Activated CD4-positive, alpha-beta T cell treated with anti-CD3 and anti-CD28 coated beads for 24 hours (primary cell): Measurements from ENCODE around the gene CRYM.
"Not testable (repeated sequence)": the region's sequence is repeated elsewhere in the genome, so short reads cannot be mapped to it uniquely, and the experiment has no call there.

ENCODE experiments used
- DNase-seq, 2 donors: peaks; one replicate each; pipeline ENCODE4 v3.0.0-alpha.2; 2020; ENCODE audit warnings: low read depth in 2 of 2

CRYM gene

DNA sequence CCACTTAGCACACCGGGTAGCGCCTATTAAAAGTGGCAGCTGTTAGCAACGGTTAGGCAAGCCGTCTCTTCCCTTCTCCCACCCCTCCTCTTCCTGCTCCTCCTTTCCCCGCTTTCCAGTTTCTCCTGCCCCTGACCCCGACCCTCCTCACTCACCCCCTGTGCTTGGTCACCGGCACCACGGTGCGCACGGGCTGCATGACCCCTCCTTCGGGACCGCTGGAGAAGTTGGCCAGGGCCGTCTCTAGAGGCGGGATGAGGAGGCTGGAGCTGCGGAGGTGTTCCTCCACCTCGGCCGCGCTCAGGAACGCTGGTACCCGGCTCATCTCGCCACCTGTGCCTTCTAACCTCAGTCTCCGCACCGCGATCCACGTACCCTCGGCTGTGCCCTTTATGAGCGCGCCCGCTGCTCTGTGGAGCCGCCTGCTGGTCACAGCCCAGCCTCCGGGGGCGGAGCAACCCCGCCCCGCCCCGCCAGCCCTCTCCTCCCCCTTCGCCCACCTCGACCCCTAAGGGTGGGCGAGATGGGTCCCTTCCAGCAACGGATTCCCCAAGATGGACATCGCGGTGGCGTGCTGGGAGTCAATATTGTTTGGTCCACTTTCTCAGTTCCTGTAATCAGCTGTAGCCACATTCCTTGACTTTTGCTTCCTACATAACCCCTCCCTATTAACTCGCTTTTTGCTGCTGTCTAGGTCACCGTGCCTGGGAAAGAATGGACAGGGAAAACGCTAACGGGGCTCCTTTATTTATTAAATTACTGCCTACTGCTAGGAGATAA, at the start of gene CRYM:
TSS of gene CRYM (minus strand) at position 364 of the 780 bp plus-strand sequence. CDS start at position 325, 39 bp downstream.
- peak; percentile 31 to 42 for DNase-seq

DNA sequence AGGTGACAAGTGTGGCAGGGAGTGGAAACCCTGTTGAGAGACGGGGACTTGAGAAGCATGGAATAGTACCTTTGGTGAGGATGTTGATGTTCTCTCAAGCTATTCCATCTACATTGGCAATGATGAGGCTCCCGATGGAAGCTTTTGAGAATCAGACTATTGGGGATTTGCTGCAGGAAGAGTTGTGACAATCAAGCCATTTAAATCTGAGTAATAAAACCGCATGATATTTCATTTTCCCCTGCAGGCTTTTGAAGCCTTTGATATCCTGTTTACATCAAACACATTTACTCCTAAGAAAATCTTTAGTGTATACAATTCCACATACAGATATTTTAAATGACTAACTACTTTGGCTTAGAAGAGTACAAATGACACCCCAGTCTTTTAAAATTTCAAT, 49.0 kb upstream of the CRYM start:
- DNase-seq = no peak

DNA sequence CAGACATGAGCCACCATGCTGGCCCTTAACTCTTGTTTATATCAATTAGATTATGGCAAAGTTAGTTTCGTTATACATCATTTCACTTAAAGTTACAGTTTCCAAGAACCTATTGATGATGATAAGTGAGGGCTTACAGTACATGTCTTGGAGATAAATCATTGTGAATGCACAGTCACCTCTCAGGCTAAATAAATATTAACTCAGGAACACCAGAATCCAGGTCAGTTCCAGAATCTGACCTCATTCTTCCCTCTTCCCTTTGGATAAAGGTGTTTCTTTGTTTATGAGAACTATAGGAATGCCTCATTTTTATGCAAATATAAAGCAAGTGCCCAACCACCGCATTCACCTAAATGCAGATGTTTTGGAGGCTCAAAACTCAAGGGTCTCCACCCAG, 48.4 kb upstream of the CRYM start:
- no peak for DNase-seq

DNA sequence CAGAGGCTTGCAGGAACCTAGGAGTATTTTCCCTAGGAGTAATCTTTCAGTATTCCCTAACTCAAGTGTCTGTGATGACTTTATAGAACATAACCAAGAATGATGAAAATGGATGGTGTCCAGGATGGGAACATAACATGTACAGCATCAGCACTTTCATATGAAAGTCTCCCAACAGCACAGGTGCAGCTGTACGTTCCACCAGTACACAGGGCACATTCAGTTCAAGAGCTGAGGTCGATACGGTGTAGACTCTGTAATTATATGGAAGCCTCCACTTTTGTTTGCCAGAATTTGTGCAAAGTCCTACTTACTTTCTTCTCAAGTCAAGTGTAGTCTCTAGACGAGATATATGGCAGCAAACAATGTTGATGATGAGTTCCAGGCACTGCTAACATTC, 46.2 kb upstream of the CRYM start:
- no peak for DNase-seq

DNA sequence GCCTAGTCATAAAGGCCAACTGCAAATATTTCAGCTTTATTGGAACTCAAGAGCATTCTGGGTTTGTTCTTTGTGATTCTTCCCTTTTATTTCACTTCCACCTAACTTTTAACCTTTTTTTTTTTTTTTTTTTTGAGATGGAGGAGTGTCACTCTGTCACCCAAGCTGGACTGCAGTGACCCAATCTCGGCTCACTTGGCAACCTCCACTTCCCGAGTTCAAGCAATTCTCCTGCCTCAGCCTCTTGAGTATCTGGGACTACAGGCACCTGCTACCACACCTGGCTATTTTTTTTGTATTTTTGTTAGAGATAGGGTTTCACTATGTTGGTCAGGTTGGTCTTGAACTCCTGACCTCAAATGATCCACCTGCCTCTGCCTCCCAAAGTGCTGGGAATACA, 44.2 kb upstream of the CRYM start:
- not testable (repeated sequence) for DNase-seq

DNA sequence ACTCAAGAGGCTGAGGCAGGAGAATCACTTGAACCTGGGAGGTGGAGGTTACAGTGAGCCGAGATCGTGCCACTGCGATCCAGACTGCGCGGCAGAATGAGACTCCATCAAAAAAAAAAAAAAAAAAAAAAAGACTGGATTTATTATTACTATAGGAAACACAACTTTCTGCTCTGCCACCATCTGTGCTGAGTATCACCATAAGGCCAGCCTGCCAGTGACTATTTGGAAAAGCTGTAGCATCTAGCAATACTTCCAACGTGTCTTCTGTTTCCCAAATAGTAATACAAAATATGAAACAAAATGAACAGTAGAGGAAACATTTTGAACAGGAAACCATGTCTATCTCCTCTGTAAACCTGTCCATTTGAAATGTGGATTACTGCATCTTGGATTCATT, 43.6 kb upstream of the CRYM start:
- DNase-seq = no peak

DNA sequence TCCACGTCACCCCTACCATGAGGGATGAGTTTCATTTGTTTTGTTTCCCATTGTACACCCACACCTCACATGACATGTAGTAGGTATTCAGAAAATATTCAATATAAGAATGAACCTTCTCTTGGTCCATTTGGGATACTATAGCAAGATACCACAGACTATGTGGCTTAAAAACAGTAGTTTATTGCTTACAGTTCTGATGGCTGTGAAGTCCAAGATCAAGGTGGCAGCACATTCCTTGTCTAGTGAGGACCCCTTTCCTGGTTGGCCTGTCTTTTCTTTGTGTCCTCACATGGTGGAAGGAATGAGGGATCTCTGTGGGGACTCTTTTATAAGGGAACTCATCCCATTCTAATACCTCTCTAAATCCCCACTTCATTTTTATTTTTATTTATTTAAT, 36.2 kb upstream of the CRYM start:
- DNase-seq = no peak

DNA sequence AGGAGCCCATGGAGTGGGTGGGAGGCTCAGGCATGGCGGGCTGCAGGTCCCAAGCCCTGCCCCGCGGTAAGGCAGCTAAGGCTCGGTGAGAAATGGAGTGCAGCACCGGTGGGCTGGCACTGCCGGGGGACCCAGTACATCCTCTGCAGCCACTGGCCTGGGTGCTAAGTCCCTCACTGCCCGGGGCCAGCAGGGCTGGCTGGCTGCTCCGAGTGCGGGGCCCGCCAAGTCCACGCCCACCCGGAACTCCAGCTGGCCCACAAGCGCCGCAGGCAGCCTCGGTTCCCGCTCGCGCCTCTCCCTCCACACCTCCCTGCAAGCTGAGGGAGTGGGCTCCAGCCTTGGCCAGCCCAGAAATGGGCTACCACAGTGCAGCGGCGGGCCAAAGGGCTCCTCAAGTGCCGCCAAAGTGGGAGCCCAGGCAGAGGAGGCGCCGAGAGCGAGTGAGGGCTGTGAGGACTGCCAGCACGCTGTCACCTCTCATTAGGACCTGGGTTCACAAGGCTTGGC, 34.8 kb upstream of the CRYM start:
- DNase-seq = not testable (repeated sequence)

DNA sequence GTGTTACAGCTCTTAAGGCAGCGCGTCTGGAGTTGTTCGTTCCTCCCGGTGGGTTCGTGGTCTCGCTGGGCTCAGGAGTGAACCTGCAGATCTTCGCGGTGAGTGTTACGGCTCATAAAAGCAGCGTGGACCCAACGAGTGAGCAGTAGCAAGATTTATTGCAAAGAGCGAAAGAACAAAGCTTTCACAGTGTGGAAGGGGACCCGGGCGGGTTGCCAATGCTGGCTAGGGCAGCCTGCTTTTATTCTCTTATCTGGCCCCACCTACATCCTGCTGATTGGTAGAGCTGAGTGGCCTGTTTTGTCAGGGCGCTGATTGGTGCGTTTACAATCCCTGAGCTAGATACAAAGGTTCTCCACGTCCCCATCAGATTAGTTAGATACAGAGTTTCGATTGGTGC, 34.0 kb upstream of the CRYM start:
- not testable (repeated sequence) for DNase-seq

DNA sequence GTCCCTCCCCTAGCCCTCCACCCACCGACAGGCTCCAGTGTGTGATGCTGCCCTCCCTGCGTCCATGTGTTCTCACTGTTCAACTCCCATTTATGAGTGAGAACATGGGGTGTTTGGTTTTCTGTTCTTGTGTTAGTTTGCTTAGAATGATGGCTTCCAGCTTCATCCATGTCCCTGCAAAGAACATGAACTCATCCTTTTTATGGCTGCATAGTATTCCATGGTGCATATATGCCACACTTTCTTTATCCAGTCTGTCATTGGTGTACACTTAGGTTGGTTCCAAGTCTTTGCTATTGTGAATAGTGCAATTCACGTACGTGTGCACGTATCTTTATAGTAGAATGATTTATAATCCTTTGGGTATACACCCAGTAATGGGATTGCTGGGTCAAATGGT, 28.6 kb upstream of the CRYM start:
- DNase-seq = not testable (repeated sequence)

DNA sequence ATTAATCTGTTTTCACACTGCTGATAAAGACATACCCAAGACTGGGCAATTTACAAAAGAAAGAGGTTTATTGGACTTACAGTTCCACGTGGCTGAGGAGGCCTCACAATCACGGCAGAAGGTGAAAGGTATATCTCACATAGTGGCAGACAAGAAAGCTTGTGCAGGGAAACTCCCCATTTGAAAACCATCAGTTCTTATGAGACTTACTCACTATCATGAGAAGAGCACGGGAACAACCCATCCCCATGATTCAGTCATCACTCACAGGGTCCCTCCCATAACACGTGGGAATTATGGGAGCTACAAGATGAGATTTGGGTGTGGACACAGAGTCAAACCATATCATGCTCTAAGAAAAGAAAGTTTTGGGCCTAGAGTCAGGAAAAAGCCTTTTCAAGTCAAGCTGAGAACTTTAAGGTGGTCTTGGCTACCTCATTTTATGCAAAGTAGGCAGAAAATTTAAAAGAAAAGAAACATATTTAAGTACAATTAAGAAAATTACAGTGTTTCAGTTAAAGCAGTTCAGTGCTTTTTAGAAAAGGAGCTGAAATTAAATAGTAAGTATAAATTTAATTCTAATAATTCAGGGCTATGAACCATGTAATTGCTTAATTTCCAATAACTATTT, 24.9 kb upstream of the CRYM start:
- no peak for DNase-seq

DNA sequence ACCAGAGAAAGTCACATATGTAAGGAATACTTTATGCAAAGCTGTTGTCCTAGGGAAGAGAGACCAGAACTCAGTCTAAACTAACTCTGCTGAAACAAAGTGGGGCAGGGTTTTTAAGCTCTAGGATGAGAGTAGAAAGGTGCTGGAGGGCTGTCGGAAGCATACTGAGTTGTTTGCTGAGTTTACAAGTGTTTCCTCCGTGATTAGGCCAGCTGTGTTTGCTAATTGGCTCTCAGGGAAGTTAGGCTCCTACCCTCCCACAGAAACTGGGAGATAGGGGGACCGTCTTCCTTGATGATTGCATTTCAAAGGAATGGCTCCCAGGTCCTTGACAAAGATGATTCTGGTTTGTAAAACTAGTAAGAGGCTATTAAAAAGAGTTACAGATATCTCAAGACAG, 24.4 kb upstream of the CRYM start:
- DNase-seq = no peak

DNA sequence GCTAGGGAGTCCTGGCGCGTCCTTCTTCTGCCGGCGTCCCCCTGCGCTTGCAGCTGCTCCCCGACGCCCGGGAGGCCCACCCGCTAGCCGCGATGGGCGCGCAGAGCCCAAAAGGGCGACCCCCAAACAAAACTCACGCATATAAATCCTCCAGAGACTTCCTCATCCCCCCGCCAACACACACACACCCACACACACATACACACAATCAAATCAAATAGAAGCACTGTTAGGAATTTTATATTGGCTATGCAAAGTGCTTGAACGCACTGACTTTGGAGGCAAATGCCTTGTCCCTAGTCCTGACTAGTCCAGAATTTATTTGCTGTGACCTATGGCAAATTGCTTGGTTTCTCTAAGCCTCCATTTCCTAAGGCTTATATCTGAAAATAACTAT, 23.8 kb upstream of the CRYM start:
- DNase-seq = no peak

DNA sequence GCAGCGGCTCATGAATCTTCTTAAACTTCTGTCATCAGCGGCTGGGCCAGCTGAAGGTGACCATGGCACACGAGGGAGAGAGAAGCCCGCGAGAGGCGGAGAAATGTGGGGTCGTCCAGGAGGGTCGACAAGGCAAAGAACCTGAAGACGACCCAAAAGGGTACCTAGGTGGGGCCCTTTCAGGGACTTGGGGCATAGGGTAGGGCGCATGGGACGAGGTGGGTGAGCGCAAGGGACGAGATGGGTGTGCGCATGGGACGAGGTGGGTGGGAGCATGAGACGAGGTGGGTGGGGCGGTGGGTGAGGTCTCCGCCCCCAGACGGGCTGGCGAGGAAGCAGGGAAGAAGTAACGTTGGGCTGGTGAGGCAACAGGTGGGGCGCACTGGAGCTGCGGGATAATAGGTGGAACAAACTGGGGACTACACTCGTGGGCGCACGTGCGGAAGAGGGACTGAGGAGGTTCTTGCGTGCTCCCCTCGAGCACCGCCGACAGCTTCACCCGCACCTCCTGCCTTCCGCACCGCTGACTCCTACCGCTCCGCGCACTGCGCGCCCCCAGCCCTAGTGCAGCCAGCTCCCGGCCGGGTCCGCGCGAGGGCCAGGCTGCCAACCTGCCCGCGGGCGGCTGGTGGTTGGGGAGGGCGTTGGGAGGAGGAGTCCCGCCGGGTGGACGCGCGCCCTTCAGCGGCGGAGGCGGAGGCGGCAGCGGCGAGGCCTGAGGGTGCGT, 23.2 kb upstream of the CRYM start:
- peak in 1 of 2 donors; percentile 48 for DNase-seq

DNA sequence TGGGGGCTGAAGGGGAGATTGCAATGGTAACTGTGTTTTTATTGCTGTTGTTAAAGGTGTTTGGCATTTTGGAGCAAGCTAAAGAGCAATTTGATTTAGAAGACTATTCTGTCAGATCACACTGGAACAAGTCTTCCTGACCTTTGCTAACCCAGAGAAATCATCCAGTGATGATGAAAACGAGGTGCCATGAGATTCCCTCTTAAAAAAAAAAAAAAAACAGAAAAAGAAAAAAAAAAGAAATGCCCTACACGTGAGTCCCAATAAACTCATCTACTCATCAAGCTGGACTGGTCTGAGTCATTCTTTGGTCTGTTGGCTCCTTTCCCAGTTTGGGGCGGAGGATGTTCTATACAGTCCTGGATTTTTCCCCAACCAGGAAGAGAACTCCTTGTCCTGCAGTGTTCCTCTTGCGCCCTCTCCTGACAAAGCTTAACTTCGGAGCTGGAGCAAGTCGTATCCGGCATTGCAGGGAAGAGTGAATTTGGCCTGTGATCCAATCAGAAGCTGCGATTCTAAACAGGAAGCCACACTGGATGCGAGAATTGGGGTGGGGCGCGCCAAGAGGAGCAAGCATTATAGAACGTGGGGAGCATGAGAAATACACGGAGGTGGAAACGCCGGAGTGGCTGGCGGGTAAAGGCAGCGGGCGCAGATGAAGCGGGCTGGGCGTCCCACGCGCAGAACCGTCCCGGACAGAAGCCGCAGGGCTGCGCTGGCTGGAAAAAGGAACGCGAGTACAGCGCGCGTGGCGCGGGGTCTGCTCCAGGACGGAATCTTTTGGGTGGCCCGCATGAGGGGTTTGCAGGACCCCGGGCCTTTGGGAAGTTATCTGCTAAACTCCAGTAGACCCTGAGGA, 22.4 kb upstream of the CRYM start:
- DNase-seq = peak; percentile 37 to 60

DNA sequence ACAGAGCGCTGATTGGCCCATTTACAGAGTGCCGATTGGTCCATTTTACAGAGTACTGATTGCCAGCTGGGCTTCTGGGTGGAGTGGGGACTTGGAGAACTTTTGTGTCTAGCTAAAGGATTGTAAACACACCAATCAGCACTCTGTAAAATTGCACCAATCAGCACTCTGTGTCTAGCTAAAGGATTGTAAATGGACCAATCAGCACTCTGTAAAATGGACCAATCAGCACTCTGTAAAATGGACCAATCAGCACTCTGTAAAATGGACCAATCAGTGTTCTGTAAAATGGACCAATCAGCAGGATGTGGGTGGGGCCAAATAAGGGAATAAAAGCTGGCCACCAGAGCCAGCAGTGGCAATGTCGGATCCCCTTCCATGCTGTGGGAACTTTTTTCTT, 11.7 kb upstream of the CRYM start:
- not testable (repeated sequence) for DNase-seq

DNA sequence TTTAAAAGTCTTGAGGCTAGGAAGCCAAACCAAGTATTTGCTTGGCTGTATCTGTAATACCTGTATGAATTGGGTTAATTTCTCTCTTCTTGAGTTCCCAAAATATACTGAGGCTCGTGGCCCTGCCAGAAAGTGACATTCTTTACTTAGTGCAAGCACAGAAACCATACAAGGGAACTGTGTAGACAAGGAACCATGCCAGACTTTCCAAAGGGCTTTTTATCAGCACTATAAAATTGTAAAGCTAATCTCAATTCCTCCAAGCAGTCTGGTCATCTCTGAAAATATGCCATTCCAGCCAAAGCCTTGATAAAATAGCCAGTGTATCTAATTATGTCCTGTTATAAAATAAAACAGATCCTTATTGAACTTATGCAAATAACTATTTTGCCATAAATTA, 7.2 kb upstream of the CRYM start:
- DNase-seq = no peak

DNA sequence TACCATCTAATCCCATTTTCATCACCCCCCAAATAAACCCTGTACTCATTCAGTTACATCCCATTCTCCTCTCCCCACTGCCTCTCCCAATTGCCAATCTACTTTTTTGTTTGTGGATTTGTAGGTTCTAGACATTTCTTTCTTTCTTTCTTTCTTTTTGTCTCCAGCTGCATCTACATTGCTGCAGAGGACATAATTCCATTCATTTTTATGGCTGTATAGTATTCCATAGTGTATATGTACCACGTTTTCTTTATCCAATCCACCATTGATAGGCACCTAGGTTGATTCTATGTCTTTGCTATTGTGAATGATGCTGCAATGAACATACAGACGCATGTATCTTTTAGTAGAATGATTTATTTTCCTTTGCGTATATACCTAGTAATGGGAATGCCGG, 6.3 kb upstream of the CRYM start:
- no peak for DNase-seq

DNA sequence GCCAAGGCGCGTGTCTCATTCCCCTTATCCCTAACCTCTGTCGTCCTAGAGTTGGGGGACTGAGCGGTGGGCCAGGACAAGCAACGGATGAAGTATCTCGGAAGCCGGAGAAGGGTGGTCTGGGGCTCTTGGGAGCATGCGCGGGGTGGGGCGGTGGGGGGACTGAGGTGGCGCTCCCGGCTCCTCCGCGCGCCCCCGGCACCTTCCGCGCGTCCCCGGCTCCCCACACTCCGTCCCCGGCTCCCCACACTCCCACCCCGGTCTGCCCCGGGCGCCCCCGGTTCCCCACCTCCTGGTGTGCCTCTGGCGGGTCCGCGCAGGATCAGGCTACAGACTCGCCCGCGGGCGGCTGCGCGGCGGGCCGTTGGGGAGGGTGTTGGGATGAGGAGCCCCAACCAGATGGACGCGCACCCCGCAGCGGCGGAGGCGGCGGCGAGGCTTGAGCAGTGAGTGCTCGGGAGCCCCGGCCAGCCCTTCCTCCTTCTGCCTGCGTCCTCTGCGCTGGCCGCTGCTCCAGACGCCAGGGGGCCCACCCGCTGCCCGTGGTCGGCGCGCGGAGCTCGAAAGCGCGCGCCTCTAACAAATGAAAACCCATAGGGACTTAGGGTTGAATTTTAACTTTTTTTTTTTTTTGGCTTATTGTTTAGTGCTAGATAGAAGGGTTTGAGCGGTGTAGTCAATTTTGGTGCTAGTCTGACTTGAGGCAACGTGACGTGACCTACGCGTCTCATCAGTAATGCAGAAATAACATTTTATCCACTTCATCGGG, 5.6 kb upstream of the CRYM start:
- DNase-seq = no peak

DNA sequence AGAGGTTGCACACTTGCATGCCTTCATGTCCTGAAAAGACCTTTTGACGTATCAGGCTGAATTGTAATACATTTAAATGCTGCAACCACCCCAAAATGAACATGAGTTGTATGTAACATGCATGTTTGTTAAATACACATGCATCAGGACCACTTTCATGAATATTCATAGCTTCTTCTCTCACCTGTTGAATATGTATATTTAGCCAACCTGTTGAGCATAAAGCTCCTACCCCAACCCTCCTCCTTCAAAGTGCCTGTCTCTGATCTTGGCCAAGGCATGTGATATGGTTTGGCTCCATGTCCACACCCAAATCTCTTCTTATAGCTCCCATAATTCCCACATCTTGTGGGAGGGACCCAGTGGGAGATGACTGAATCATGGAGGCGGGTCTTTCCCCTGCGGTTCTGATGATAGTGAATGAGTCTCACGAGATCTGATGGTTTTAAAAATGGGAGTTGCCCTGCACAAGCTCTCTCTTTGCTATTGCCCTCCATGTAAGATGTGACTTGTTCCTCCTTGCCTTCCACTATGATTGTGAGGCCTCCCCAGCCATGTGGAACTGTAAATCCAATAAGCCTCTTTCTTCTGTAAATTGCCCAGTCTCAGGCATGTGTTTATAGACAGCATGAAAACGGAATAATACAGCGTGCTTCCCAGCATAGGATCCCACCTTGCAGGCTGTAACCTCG, 3.8 kb upstream of the CRYM start:
- no peak for DNase-seq
